A673 (cell line): ENCODE data around the gene FAM216A.

ENCODE experiments used
- CTCF ChIP-seq: fragments of 300-800, 200-600 bp; sonication (generic); conservative IDR thresholded peaks from 2 replicates; pipeline ENCODE4 v1.5.1; 2017; ENCODE audit warnings: low read depth, mild to moderate bottlenecking, antibody characterized with exemption, low read length, moderate library complexity, mixed read lengths
- EZH2 ChIP-seq: fragments of 200-600 bp; sonication (generic); IDR thresholded peaks from 2 replicates; pipeline ENCODE4 v1.6.1; 2017; ENCODE audit warnings: borderline replicate concordance, low read depth, mild to moderate bottlenecking, mixed read lengths, antibody characterized with exemption, low read length; ENCODE audit not compliant: poor library complexity, severe bottlenecking

GRCh38 chr12:110513842-110514241 is 45.2 kb downstream of the FAM216A start:
- no peak for TF ChIP-seq CTCF
- TF ChIP-seq EZH2 = no peak
